ENCODE results near the gene CNPY1.

- TF ChIP-seq EP300 (IDR thresholded peaks at IDR 0.05) (no peak), CTCF (IDR thresholded peaks at IDR 0.05) (no peak), POLR2AphosphoS5 (IDR thresholded peaks at IDR 0.05) (no peak)
Measured at GRCh38 chr7:155541986-155542675, 4.2 kb downstream of the CNPY1 start.
